Ishikawa (cell line): ENCODE results near the gene FXR2.

Experiments used
- CEBPB ChIP-seq: IDR thresholded peaks from 2 replicates; pipeline ENCODE4 v1.6.1; 2012
- CREB1 ChIP-seq: IDR thresholded peaks from 2 replicates; pipeline ENCODE4 v1.6.1; 2012; ENCODE audit warnings: low read depth
- EGR1 ChIP-seq: IDR thresholded peaks from 2 replicates; pipeline ENCODE4 v1.6.1; 2012
- EP300 ChIP-seq: IDR thresholded peaks from 2 replicates; pipeline ENCODE4 v1.6.1; 2012; ENCODE audit warnings: borderline replicate concordance
- FOXM1 ChIP-seq: IDR thresholded peaks from 2 replicates; pipeline ENCODE4 v1.6.1; 2012; ENCODE audit warnings: low read depth, borderline replicate concordance
- NFIC ChIP-seq: IDR thresholded peaks from 2 replicates; pipeline ENCODE4 v1.6.1; 2012
- RAD21 ChIP-seq: IDR thresholded peaks from 2 replicates; pipeline ENCODE4 v1.6.1; 2012; ENCODE audit warnings: low read depth
- TAF1 ChIP-seq: IDR thresholded peaks from 2 replicates; pipeline ENCODE4 v1.6.1; 2012; ENCODE audit warnings: low read depth, mild to moderate bottlenecking
- TCF12 ChIP-seq: IDR thresholded peaks from 2 replicates; pipeline ENCODE4 v1.6.1; 2012; ENCODE audit warnings: low read depth
- TEAD4 ChIP-seq: IDR thresholded peaks from 2 replicates; pipeline ENCODE4 v1.6.1; 2012
- YY1 ChIP-seq: IDR thresholded peaks from 2 replicates; pipeline ENCODE4 v1.6.1; 2012; ENCODE audit warnings: low read depth
- ZBTB7A ChIP-seq: IDR thresholded peaks from 2 replicates; pipeline ENCODE4 v1.6.1; 2012; ENCODE audit warnings: low read depth
- TF ChIP-seq, protein P1 (sequence below): IDR thresholded peaks from 2 replicates; pipeline ENCODE4 v1.6.1; 2012; ENCODE audit warnings: low read depth, mild to moderate bottlenecking
- TF ChIP-seq, protein P2 (sequence below): IDR thresholded peaks from 2 replicates; pipeline ENCODE4 v1.6.1; 2012
- TF ChIP-seq, protein P3 (sequence below): IDR thresholded peaks from 2 replicates; pipeline ENCODE4 v1.6.1; 2012

Gene FXR2

DNA sequence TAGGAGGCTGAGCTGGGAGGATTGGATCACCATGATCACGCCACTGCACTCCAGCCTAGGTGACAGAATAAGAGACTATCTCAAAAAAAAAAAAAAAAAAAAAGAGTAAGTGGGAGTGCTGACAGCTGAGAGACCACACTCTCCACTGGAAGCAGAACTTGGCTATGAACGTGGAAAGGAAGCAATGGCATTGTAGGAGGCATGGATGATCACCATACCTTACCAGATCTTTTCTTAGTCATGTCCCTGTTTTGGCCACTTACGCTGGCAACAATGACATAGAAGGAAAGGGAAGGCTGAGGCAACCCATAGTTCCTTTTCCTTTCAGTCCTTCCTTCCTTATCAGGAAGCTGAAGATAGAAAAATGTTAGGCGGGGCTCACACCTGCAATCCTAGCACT, 32.3 kb upstream of the FXR2 start:
- TF ChIP-seq, protein P1, sequence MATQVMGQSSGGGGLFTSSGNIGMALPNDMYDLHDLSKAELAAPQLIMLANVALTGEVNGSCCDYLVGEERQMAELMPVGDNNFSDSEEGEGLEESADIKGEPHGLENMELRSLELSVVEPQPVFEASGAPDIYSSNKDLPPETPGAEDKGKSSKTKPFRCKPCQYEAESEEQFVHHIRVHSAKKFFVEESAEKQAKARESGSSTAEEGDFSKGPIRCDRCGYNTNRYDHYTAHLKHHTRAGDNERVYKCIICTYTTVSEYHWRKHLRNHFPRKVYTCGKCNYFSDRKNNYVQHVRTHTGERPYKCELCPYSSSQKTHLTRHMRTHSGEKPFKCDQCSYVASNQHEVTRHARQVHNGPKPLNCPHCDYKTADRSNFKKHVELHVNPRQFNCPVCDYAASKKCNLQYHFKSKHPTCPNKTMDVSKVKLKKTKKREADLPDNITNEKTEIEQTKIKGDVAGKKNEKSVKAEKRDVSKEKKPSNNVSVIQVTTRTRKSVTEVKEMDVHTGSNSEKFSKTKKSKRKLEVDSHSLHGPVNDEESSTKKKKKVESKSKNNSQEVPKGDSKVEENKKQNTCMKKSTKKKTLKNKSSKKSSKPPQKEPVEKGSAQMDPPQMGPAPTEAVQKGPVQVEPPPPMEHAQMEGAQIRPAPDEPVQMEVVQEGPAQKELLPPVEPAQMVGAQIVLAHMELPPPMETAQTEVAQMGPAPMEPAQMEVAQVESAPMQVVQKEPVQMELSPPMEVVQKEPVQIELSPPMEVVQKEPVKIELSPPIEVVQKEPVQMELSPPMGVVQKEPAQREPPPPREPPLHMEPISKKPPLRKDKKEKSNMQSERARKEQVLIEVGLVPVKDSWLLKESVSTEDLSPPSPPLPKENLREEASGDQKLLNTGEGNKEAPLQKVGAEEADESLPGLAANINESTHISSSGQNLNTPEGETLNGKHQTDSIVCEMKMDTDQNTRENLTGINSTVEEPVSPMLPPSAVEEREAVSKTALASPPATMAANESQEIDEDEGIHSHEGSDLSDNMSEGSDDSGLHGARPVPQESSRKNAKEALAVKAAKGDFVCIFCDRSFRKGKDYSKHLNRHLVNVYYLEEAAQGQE = no peak
- TF ChIP-seq CEBPB (no peak), CREB1 (no peak), TCF12 (no peak), RAD21 (no peak), EP300 (no peak), ZBTB7A (no peak), FOXM1 (no peak), TAF1 (no peak), EGR1 (no peak), TEAD4 (no peak), YY1 (no peak), NFIC (no peak)
- TF ChIP-seq, protein P2, sequence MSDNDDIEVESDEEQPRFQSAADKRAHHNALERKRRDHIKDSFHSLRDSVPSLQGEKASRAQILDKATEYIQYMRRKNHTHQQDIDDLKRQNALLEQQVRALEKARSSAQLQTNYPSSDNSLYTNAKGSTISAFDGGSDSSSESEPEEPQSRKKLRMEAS = no peak
- TF ChIP-seq, protein P3, sequence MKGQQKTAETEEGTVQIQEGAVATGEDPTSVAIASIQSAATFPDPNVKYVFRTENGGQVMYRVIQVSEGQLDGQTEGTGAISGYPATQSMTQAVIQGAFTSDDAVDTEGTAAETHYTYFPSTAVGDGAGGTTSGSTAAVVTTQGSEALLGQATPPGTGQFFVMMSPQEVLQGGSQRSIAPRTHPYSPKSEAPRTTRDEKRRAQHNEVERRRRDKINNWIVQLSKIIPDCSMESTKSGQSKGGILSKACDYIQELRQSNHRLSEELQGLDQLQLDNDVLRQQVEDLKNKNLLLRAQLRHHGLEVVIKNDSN = no peak

DNA sequence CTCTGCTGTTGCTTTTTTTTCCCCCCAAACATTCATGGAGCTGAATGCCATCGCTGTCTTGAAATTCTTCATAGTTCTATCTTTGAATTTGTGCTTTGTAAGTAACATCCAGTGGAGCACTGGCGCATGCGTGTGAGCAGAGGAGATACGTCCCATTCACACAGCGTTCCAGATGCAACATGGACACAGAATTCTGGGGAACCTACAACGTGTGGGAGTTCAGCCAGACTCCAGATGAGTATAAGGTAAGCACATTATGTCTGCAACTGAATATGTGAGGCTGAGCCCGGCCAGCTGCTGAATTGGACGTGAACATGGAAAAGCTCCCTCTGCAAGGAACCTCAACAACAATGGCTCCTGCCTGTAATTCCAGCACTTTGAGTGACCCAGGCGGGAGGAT, 31.8 kb upstream of the FXR2 start:
- TF ChIP-seq ZBTB7A (no peak), RAD21 (no peak), FOXM1 (no peak), TAF1 (no peak), TCF12 (no peak), NFIC (no peak), YY1 (no peak), CREB1 (no peak), CEBPB (no peak), EGR1 (no peak), TEAD4 (no peak), EP300 (no peak)
- TF ChIP-seq, protein P1 = no peak
- TF ChIP-seq, protein P2 = no peak
- TF ChIP-seq, protein P3 = no peak

DNA sequence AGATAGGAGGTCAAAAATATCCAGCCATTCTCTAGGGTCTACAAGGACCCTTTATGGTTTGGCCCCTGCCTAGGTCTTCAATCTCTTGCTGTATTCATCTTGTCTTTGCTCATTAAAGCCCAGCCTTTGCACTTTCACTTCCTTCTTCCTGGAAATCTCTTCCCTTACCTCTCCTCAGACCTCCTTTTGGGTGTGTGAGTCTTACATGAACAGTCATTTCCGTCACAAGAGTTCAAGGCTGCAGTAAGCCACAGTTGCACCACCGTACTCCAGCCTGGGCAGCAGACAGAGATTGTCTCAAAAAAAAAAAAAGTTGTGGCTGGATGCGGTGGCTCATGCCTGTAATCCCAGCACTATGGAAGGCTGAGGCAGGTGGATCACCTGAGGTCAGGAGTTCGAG, 30.1 kb upstream of the FXR2 start:
- no peak for TF ChIP-seq ZBTB7A
- no peak for TF ChIP-seq CEBPB
- TF ChIP-seq YY1 = no peak
- TF ChIP-seq EP300 = no peak
- TF ChIP-seq TCF12 = no peak
- TF ChIP-seq, protein P3 = no peak

DNA sequence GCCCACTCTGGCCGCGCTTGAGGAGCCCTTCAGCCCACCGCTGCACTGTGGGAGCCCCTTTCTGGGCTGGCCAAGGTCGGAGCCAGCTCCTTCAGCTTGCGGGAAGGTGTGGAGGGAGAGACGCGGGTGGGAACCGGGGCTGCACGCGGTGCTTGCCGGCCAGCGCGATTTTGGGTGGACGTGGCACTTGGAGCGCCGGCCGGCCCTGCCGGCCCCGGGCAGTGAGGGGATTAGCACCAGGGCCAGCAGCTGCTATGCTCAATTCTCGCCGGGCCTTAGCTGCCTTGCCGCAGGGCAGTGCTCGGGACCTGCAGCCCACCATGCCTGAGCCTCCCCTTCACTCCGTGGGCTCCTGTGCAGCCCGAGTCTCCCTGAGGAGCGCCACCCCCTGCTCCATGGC, 26.1 kb upstream of the FXR2 start:
- no peak for TF ChIP-seq EP300
- TF ChIP-seq FOXM1 = no peak
- TF ChIP-seq, protein P3 = no peak
- no peak for TF ChIP-seq ZBTB7A
- no peak for TF ChIP-seq TAF1
- TF ChIP-seq, protein P2 = no peak
- no peak for TF ChIP-seq CEBPB
- no peak for TF ChIP-seq TCF12
- TF ChIP-seq RAD21 = no peak
- TF ChIP-seq, protein P1 = no peak
- no peak for TF ChIP-seq EGR1
- TF ChIP-seq TEAD4 = no peak
- TF ChIP-seq CREB1 = no peak
- no peak for TF ChIP-seq NFIC
- no peak for TF ChIP-seq YY1
